ENCODE measurements around the gene RND2.
"Not testable (repeated sequence)": the region's sequence is repeated elsewhere in the genome, so short reads cannot be mapped to it uniquely, and the experiment has no call there.

The RND2 gene

GRCh38 chr17:43027091-43028032 lies 2.3 kb downstream of the RND2 start:
- no peak for DNase-seq (ENCODE audit: low read depth)

- no peak for DNase-seq (ENCODE audit: low read depth)
Observed at GRCh38 chr17:43028221-43028861, 3.3 kb downstream of the RND2 start.

- no peak for DNase-seq (ENCODE audit: low read depth)
Observed at GRCh38 chr17:43030137-43030767, 5.2 kb downstream of the RND2 start.

GRCh38 chr17:43031666-43032065 lies 6.6 kb downstream of the RND2 start:
- no peak for DNase-seq (ENCODE audit: low read depth)

GRCh38 chr17:43033948-43034881 lies 9.2 kb downstream of the RND2 start:
- DNase-seq (ENCODE audit: low read depth) = no peak

- no peak for DNase-seq (ENCODE audit: low read depth)
Observed at GRCh38 chr17:43034894-43035293, 9.9 kb downstream of the RND2 start.

GRCh38 chr17:43039646-43040045 lies 14.6 kb downstream of the RND2 start:
- DNase-seq (ENCODE audit: low read depth) = no peak

- no peak for DNase-seq (ENCODE audit: low read depth)
Observed at GRCh38 chr17:43040655-43041054, 15.6 kb downstream of the RND2 start.

GRCh38 chr17:43042025-43042628 lies 17.1 kb downstream of the RND2 start:
- DNase-seq (ENCODE audit: low read depth) = no peak

- no peak for DNase-seq (ENCODE audit: low read depth)
Observed at GRCh38 chr17:43043307-43043706, 18.3 kb downstream of the RND2 start.

- no peak for DNase-seq (ENCODE audit: low read depth)
Observed at GRCh38 chr17:43044024-43044423, 19.0 kb downstream of the RND2 start.

GRCh38 chr17:43051969-43052368 lies 26.9 kb downstream of the RND2 start:
- DNase-seq (ENCODE audit: low read depth) = no peak

GRCh38 chr17:43053008-43053407 lies 28.0 kb downstream of the RND2 start:
- not testable (repeated sequence) for DNase-seq (ENCODE audit: low read depth)

- no peak for DNase-seq (ENCODE audit: low read depth)
Observed at GRCh38 chr17:43056051-43056450, 31.0 kb downstream of the RND2 start.

GRCh38 chr17:43062984-43063638 lies 38.1 kb downstream of the RND2 start:
- no peak for DNase-seq (ENCODE audit: low read depth)

GRCh38 chr17:43068570-43069367 lies 43.7 kb downstream of the RND2 start:
- DNase-seq (ENCODE audit: low read depth) = no peak

- no peak for DNase-seq (ENCODE audit: low read depth)
Observed at GRCh38 chr17:43069368-43069898, 44.4 kb downstream of the RND2 start.

GRCh38 chr17:43070257-43070656 lies 45.2 kb downstream of the RND2 start:
- no peak for DNase-seq (ENCODE audit: low read depth)

- DNase-seq (ENCODE audit: low read depth) = no peak
Observed at GRCh38 chr17:43070872-43071271, 45.8 kb downstream of the RND2 start.

GRCh38 chr17:43074869-43075268 lies 49.8 kb downstream of the RND2 start:
- no peak for DNase-seq (ENCODE audit: low read depth)
